HEK293 (cell line): ENCODE results near the gene SART1.

Experiments used
- CTCF ChIA-PET: fragments of 350-600 bp; formaldehyde crosslinking; extraction: SDS; loops from one replicate; lab custom pipeline; 2021; ENCODE audit warnings: antibody characterized with exemption; lab: Yijun Ruan, JAX
- POLR2A ChIA-PET: fragments of 300-600 bp; formaldehyde crosslinking; extraction: SDS; loops from one replicate; lab custom pipeline; 2020; ENCODE audit warnings: antibody characterized with exemption, inconsistent platforms; lab: Yijun Ruan, JAX
- H3K27ac ChIP-seq: fragments of 200-500 bp; sonication (Bioruptor generic); 2 replicates; pipeline ENCODE4 v1.5.1; 2014; ENCODE audit warnings: low read depth, low read length, control low read depth, inconsistent platforms; ENCODE audit errors: extremely low read depth
- H3K36me3 ChIP-seq, 2 experiments: fragments of 200-500 bp in 1 of 2; sonication (Bioruptor generic) in 1 of 2; 1 replicate in 1 of 2; 2 replicates in 1 of 2; pipeline ENCODE4 v1.5.1; 2014 to 2017; ENCODE audit warnings: inconsistent platforms in 2 of 2, low read length in 2 of 2; ENCODE audit not compliant: control insufficient read depth in 2 of 2, insufficient read depth in 1 of 2
- H3K4me1 ChIP-seq: fragments of 200-500 bp; sonication (Bioruptor generic); 2 replicates; pipeline ENCODE4 v1.5.1; 2014; ENCODE audit warnings: mild to moderate bottlenecking, low read length, inconsistent platforms; ENCODE audit not compliant: control insufficient read depth, insufficient read depth
- H3K4me3 ChIP-seq: 2 replicates; pipeline ENCODE4 v1.5.1; 2011; ENCODE audit warnings: low read depth, mild to moderate bottlenecking, control low read depth, low read length, moderate library complexity
- H3K9me3 ChIP-seq: fragments of 200-500 bp; sonication (Bioruptor generic); 2 replicates; pipeline ENCODE4 v1.5.1; 2014; ENCODE audit warnings: low read depth, low read length, inconsistent platforms; ENCODE audit not compliant: control insufficient read depth, insufficient read depth
- HOXA7 ChIP-seq: sonication (generic); formaldehyde crosslinking; IDR thresholded peaks from 2 replicates; pipeline ENCODE4 v1.8.1; 2022; ENCODE audit warnings: missing genetic modification reagents, borderline replicate concordance
- KLF10 ChIP-seq: fragments of 450-650 bp; IDR thresholded peaks from 2 replicates; pipeline ENCODE4 v1.5.1; 2018; ENCODE audit warnings: missing biosample characterization, mild to moderate bottlenecking, missing genetic modification characterization
- SCRT1 ChIP-seq: fragments of 450-650 bp; formaldehyde crosslinking; IDR thresholded peaks from 2 replicates; pipeline ENCODE4 v1.5.1; 2016; ENCODE audit warnings: missing biosample characterization, missing genetic modification characterization, borderline replicate concordance
- SCRT2 ChIP-seq: fragments of 450-650 bp; formaldehyde crosslinking; IDR thresholded peaks from 2 replicates; pipeline ENCODE4 v1.5.1; 2016; ENCODE audit warnings: missing biosample characterization, missing genetic modification characterization
- TCF7L2 ChIP-seq: IDR thresholded peaks from 2 replicates; pipeline ENCODE4 v1.6.1; 2011; ENCODE audit warnings: low read depth, mild to moderate bottlenecking, inconsistent platforms, low read length, moderate library complexity, borderline replicate concordance
- ZBTB17 ChIP-seq: fragments of 450-650 bp; formaldehyde crosslinking; IDR thresholded peaks from 2 replicates; pipeline ENCODE4 v1.5.1; 2016; ENCODE audit warnings: missing biosample characterization, missing genetic modification characterization
- ZBTB21 ChIP-seq: fragments of 450-650 bp; formaldehyde crosslinking; IDR thresholded peaks from 2 replicates; pipeline ENCODE4 v1.5.1; 2017; ENCODE audit warnings: missing biosample characterization, missing genetic modification characterization
- ZNF133 ChIP-seq: fragments of 450-650 bp; formaldehyde crosslinking; IDR thresholded peaks from 2 replicates; pipeline ENCODE4 v1.5.1; 2016; ENCODE audit warnings: missing biosample characterization, missing genetic modification characterization
- ZNF146 ChIP-seq: fragments of 450-650 bp; formaldehyde crosslinking; IDR thresholded peaks from 2 replicates; pipeline ENCODE4 v1.5.1; 2016; ENCODE audit warnings: missing biosample characterization, missing genetic modification characterization
- ZNF155 ChIP-seq: fragments of 450-650 bp; formaldehyde crosslinking; IDR thresholded peaks from 2 replicates; pipeline ENCODE4 v1.5.1; 2016; ENCODE audit warnings: missing biosample characterization, missing genetic modification characterization
- ZNF341 ChIP-seq: fragments of 450-650 bp; formaldehyde crosslinking; IDR thresholded peaks from 2 replicates; pipeline ENCODE4; 2016; ENCODE audit warnings: low read depth, missing biosample characterization, missing genetic modification characterization
- ZNF394 ChIP-seq: fragments of 450-650 bp; formaldehyde crosslinking; IDR thresholded peaks from 2 replicates; pipeline ENCODE4 v1.5.1; 2016; ENCODE audit warnings: missing biosample characterization, missing genetic modification characterization, mild to moderate bottlenecking, moderate library complexity, borderline replicate concordance
- ZNF555 ChIP-seq: fragments of 450-650 bp; formaldehyde crosslinking; conservative IDR thresholded peaks from 2 replicates; pipeline ENCODE4 v1.5.1; 2017; ENCODE audit warnings: missing biosample characterization, mild to moderate bottlenecking, missing genetic modification characterization, inconsistent platforms
- ZNF596 ChIP-seq: fragments of 450-650 bp; IDR thresholded peaks from 2 replicates; pipeline ENCODE4 v1.5.0; 2018; ENCODE audit warnings: missing biosample characterization, mild to moderate bottlenecking, missing genetic modification characterization, moderate library complexity
- ZNF654 ChIP-seq: fragments of 450-650 bp; formaldehyde crosslinking; IDR thresholded peaks from 2 replicates; pipeline ENCODE4 v1.5.1; 2016; ENCODE audit warnings: low read depth, missing biosample characterization, missing genetic modification characterization
- ZNF664 ChIP-seq: fragments of 450-650 bp; formaldehyde crosslinking; IDR thresholded peaks from 2 replicates; pipeline ENCODE4 v1.5.1; 2016; ENCODE audit warnings: missing biosample characterization, missing genetic modification characterization
- ZNF785 ChIP-seq: fragments of 450-650 bp; formaldehyde crosslinking; IDR thresholded peaks from 2 replicates; pipeline ENCODE4 v1.5.1; 2016; ENCODE audit warnings: missing biosample characterization, missing genetic modification characterization
- ZNF843 ChIP-seq: fragments of 450-650 bp; formaldehyde crosslinking; IDR thresholded peaks from 2 replicates; pipeline ENCODE4 v1.5.1; 2016; ENCODE audit warnings: missing biosample characterization, missing genetic modification characterization
- TF ChIP-seq, protein P1 (sequence below): fragments of 450-650 bp; formaldehyde crosslinking; IDR thresholded peaks from 2 replicates; pipeline ENCODE4 v1.5.1; 2017; ENCODE audit warnings: missing biosample characterization, missing genetic modification characterization
- TF ChIP-seq, protein P2 (sequence below): fragments of 450-650 bp; formaldehyde crosslinking; IDR thresholded peaks from 2 replicates; pipeline ENCODE4 v1.5.1; 2016; ENCODE audit warnings: missing biosample characterization, missing genetic modification characterization
- TF ChIP-seq, protein P3 (sequence below): fragments of 450-650 bp; formaldehyde crosslinking; IDR thresholded peaks from 2 replicates; pipeline ENCODE4 v1.5.1; 2016; ENCODE audit warnings: missing biosample characterization, missing genetic modification characterization
- TF ChIP-seq, protein P4 (sequence below): fragments of 450-650 bp; formaldehyde crosslinking; IDR thresholded peaks from 2 replicates; pipeline ENCODE4 v1.5.1; 2017; ENCODE audit warnings: missing biosample characterization, missing genetic modification characterization
- TF ChIP-seq, protein P5 (sequence below): fragments of 450-650 bp; formaldehyde crosslinking; IDR thresholded peaks from 2 replicates; pipeline ENCODE4 v1.5.1; 2017; ENCODE audit warnings: missing biosample characterization, missing genetic modification characterization

SART1 gene

DNA sequence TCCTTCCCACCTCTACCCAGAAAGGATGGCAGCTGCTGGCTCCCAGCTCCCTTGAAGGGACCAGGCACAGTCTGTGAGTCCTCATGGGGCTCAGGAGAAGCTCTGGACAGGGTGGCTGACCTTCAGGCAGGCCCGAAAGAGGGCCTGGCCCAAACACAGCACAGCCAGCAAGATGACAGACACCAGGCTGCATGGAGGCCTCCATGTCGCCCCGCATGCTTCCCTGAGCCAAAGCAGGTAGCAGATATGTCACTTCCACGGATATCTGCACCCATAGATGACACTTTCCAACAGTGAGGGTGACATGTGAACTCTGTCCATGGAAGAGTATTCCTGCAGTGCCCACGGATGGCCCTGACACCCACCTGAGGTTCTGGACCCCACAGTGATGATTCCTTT lies 22.1 kb downstream of the SART1 start:
- Histone ChIP-seq H3K4me3 (no peak overlapping the region), H3K4me1 (no peaks in the 10 kb centered on the region), H3K9me3 (no peaks in the 10 kb centered on the region), H3K27ac (no peak overlapping the region), H3K36me3 (peaks cover 0 to 10% of the 10 kb centered on the region in 2 experiments; a peak in 1 of 3 replicates)
- ChIA-PET POLR2A (no interaction called here), CTCF (interaction anchor here (2.2 to 2.5 kb wide), 2 partner anchors 96 to 98 kb away, joined by 8 read pairs; partner anchors contain the start of gene FIBP)
- no peak for TF ChIP-seq ZNF785 (tag by site-specific recombination)
- TF ChIP-seq ZNF654 (tag by site-specific recombination): no peak
- no peak for TF ChIP-seq ZNF133 (tag by site-specific recombination)
- no peak for TF ChIP-seq SCRT2 (tag by site-specific recombination)
- no peak for TF ChIP-seq TCF7L2
- TF ChIP-seq, protein P1, sequence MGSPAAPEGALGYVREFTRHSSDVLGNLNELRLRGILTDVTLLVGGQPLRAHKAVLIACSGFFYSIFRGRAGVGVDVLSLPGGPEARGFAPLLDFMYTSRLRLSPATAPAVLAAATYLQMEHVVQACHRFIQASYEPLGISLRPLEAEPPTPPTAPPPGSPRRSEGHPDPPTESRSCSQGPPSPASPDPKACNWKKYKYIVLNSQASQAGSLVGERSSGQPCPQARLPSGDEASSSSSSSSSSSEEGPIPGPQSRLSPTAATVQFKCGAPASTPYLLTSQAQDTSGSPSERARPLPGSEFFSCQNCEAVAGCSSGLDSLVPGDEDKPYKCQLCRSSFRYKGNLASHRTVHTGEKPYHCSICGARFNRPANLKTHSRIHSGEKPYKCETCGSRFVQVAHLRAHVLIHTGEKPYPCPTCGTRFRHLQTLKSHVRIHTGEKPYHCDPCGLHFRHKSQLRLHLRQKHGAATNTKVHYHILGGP (tag by site-specific recombination): no peak
- TF ChIP-seq ZNF843 (tag by site-specific recombination): no peak
- TF ChIP-seq, protein P2, sequence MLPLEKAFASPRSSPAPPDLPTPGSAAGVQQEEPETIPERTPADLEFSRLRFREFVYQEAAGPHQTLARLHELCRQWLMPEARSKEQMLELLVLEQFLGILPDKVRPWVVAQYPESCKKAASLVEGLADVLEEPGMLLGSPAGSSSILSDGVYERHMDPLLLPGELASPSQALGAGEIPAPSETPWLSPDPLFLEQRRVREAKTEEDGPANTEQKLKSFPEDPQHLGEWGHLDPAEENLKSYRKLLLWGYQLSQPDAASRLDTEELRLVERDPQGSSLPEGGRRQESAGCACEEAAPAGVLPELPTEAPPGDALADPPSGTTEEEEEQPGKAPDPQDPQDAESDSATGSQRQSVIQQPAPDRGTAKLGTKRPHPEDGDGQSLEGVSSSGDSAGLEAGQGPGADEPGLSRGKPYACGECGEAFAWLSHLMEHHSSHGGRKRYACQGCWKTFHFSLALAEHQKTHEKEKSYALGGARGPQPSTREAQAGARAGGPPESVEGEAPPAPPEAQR: no peak

DNA sequence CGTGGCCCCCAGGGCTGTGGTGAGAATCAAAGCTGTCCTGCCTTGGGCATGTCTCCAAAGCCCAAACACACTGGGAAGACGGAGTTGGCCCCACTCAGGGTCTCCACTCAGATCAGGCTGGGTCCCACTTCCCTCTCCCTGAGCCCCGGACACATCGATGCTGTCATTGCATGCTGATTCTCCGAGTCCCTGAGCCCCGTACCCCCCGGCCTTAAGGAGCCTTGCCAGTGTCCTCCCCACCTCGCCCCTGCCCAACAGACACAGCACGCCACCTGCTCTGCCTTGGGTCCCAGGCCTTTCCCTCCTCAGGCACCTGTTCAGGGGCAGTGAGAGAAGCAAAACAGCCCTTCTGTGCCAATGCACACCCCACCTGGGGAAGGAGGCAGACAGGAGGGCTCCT lies 25.8 kb downstream of the SART1 start:
- Histone ChIP-seq H3K4me3 (no peak overlapping the region), H3K36me3 (peaks cover 0 to 4% of the 10 kb centered on the region in 2 experiments; a peak in 1 of 3 replicates), H3K27ac (no peak overlapping the region), H3K4me1 (no peaks in the 10 kb centered on the region), H3K9me3 (no peaks in the 10 kb centered on the region)
- POLR2A ChIA-PET: interaction anchor here (1.0 kb wide), 1 partner anchor 99 kb away, joined by 3 read pairs; no protein-coding TSS in a partner anchor
- CTCF ChIA-PET: interaction anchor here (1.6 to 7.2 kb wide), 3 partner anchors 97 to 276 kb away, joined by 9 to 59 read pairs (median 10); partner anchors contain the start of genes CCDC85B and KAT5
- no peak for TF ChIP-seq ZNF555 (tag by site-specific recombination)
- TF ChIP-seq ZNF596: no peak
- no peak for TF ChIP-seq KLF10 (tag by site-specific recombination)
- no peak for TF ChIP-seq ZNF146 (tag by site-specific recombination)
- TF ChIP-seq ZNF664 (tag by site-specific recombination): no peak
- TF ChIP-seq, protein P3, sequence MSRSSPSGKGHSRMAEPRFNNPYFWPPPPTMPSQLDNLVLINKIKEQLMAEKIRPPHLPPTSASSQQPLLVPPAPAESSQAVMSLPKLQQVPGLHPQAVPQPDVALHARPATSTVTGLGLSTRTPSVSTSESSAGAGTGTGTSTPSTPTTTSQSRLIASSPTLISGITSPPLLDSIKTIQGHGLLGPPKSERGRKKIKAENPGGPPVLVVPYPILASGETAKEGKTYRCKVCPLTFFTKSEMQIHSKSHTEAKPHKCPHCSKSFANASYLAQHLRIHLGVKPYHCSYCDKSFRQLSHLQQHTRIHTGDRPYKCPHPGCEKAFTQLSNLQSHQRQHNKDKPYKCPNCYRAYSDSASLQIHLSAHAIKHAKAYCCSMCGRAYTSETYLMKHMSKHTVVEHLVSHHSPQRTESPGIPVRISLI (tag by site-specific recombination): no peak
- TF ChIP-seq, protein P4, sequence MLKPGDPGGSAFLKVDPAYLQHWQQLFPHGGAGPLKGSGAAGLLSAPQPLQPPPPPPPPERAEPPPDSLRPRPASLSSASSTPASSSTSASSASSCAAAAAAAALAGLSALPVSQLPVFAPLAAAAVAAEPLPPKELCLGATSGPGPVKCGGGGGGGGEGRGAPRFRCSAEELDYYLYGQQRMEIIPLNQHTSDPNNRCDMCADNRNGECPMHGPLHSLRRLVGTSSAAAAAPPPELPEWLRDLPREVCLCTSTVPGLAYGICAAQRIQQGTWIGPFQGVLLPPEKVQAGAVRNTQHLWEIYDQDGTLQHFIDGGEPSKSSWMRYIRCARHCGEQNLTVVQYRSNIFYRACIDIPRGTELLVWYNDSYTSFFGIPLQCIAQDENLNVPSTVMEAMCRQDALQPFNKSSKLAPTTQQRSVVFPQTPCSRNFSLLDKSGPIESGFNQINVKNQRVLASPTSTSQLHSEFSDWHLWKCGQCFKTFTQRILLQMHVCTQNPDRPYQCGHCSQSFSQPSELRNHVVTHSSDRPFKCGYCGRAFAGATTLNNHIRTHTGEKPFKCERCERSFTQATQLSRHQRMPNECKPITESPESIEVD (tag by site-specific recombination): no peak
- TF ChIP-seq ZNF341 (tag by site-specific recombination): no peak
- TF ChIP-seq ZBTB21 (tag by site-specific recombination): no peak
- no peak for TF ChIP-seq ZBTB17 (tag by site-specific recombination)
- TF ChIP-seq SCRT1 (tag by site-specific recombination): no peak
- TF ChIP-seq HOXA7 (CRISPR knock-in tag): no peak
- no peak for TF ChIP-seq ZNF155
- TF ChIP-seq ZNF394 (tag by site-specific recombination): no peak
- TF ChIP-seq, protein P5, sequence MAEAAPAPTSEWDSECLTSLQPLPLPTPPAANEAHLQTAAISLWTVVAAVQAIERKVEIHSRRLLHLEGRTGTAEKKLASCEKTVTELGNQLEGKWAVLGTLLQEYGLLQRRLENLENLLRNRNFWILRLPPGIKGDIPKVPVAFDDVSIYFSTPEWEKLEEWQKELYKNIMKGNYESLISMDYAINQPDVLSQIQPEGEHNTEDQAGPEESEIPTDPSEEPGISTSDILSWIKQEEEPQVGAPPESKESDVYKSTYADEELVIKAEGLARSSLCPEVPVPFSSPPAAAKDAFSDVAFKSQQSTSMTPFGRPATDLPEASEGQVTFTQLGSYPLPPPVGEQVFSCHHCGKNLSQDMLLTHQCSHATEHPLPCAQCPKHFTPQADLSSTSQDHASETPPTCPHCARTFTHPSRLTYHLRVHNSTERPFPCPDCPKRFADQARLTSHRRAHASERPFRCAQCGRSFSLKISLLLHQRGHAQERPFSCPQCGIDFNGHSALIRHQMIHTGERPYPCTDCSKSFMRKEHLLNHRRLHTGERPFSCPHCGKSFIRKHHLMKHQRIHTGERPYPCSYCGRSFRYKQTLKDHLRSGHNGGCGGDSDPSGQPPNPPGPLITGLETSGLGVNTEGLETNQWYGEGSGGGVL: no peak
